Endothelial cell of hepatic sinusoid (primary cell): ENCODE results near the gene SLC25A11.

ENCODE experiments used
- in situ Hi-C: cut with HindIII; loops from 2 replicates; pipeline ENCODE4 v1.10.0; 2017; ENCODE audit warnings: low sequenced_read_pairs

The SLC25A11 gene

GRCh38 chr17:4896332-4897197 is 43.3 kb downstream of the SLC25A11 start:
- in situ Hi-C loops, result no loop called here

DNA sequence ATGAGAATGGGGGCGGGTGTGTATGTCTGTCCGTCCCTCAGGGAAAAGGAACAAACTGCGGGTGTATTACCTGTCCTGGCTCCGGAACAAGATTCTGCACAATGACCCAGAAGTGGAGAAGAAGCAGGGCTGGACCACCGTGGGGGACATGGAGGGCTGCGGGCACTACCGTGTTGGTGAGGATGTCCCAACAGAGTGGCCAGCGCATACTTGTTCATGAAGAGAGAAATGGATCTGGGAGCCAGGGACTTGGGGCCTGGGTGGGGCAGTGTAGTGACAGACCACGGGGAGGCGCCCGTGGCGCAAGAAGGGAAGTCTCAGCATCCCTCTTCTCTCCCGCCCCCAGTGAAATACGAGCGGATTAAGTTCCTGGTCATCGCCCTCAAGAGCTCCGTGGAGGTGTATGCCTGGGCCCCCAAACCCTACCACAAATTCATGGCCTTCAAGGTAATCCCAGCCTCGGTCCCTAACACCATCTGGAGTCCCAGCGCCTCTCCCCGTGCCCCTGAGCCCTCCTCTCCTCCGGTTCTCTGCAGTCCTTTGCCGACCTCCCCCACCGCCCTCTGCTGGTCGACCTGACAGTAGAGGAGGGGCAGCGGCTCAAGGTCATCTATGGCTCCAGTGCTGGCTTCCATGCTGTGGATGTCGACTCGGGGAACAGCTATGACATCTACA is 44.1 kb downstream of the SLC25A11 start:
- in situ Hi-C loops, result no loop called here

- in situ Hi-C loops, result no loop called here
Observed at GRCh38 chr17:4895121-4895520, 44.7 kb downstream of the SLC25A11 start.

GRCh38 chr17:4893721-4894560 is 45.9 kb downstream of the SLC25A11 start:
- in situ Hi-C loops, result no loop called here

- in situ Hi-C loops, result no loop called here
Observed at GRCh38 chr17:4893272-4893671, 46.6 kb downstream of the SLC25A11 start.

- in situ Hi-C loops, result no loop called here
Observed at GRCh38 chr17:4892499-4893221, 47.2 kb downstream of the SLC25A11 start.

DNA sequence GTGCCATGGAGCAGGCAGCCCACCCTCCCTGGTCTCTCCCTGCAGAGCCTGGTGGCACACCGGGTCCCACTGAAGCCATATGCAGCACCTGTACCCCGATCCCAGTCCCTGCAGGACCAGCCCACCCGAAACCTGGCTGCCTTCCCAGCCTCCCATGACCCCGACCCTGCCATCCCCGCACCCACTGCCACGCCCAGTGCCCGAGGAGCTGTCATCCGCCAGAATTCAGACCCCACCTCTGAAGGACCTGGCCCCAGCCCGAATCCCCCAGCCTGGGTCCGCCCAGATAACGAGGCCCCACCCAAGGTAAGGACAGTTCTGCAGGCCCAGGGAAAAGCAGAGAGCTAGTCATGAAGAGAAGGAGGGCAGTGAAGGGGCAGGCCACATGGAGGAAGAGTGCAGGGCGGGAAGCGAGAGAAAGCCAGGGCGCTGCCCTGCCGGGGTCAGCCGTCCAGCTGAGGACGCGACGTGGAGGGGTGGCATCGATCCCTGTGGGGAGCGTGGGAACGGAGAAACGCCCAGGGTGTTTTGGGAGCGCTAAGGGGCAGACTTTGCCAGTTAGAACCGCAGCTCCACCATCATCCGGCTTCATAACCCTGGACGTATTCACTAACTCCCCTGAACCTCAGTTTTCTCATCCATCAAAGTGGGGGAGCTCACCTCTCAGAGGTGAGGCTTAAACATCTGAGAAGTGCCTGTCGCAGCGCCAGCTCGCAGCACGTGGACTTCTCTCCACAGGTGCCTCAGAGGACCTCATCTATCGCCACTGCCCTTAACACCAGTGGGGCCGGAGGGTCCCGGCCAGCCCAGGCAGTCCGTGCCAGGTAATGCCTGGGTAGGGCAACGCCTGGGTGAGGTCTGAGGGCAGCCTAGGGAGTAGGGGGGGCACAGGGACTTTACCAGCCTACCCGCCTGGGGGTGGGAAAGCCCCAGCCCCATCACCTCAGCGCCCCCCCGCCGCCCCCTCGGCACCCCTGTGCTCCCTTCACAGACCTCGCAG is 48.1 kb downstream of the SLC25A11 start:
- in situ Hi-C loops, result no loop called here

GRCh38 chr17:4887581-4887980 is 52.3 kb downstream of the SLC25A11 start:
- in situ Hi-C loops, result no loop called here
